Kidney (tissue), 14 donors: ENCODE results near the gene MMS22L. TPM values are rescaled to one million over a fixed set of nuclear protein-coding genes. Genes with fewer than 3 reads are reported as not detected.
A peak's percentile ranks its signal among the peaks of the same experiment; 100 is the strongest.

Experiments
- DNase-seq, 5 donors: peaks; one replicate each; pipeline ENCODE4 v3.0.0-alpha.2; 2013 to 2020
- FAIRE-seq: peaks from 2 replicates; lab custom pipeline; 2012; peaks lifted over from hg19 to GRCh38; lab: Jason Lieb, UNC
- H3K27ac ChIP-seq, 2 donors: one replicate each; pipeline ENCODE4 v1.7.0; 2013; ENCODE audit warnings: low read depth in 2 of 2, low read length in 2 of 2, inconsistent platforms in 1 of 2
- H3K27me3 ChIP-seq: one replicate; pipeline ENCODE4 v1.7.1; 2013; ENCODE audit warnings: low read length, inconsistent platforms; ENCODE audit not compliant: control insufficient read depth, insufficient read depth
- H3K36me3 ChIP-seq, 3 donors: one replicate each; pipeline versions ENCODE4 v1.7.0 to v1.7.1; 2013; ENCODE audit warnings: low read length in 3 of 3, control low read depth in 1 of 3, inconsistent platforms in 1 of 3; ENCODE audit not compliant: insufficient read depth in 3 of 3, control insufficient read depth in 2 of 3
- H3K4me1 ChIP-seq, 3 donors: one replicate each; pipeline versions ENCODE4 v1.7.0 to v1.7.1; 2013; ENCODE audit warnings: low read length in 3 of 3, inconsistent platforms in 1 of 3, low read depth in 1 of 3; ENCODE audit not compliant: control insufficient read depth in 2 of 3, insufficient read depth in 2 of 3
- H3K4me3 ChIP-seq, 3 donors: one replicate each; pipeline versions ENCODE4 v1.7.0 to v1.8.1; 2013; ENCODE audit warnings: low read length in 3 of 3, control low read depth in 1 of 3, inconsistent platforms in 1 of 3
- H3K9ac ChIP-seq, 3 donors: one replicate each; pipeline versions ENCODE4 v1.7.0 to v1.7.1; 2013; ENCODE audit warnings: low read length in 3 of 3, control low read depth in 1 of 3, inconsistent platforms in 1 of 3
- H3K9me3 ChIP-seq, 3 donors: one replicate each; pipeline versions ENCODE4 v1.7.0 to v1.7.1; 2013; ENCODE audit warnings: low read length in 3 of 3, control low read depth in 1 of 3, inconsistent platforms in 1 of 3; ENCODE audit not compliant: control insufficient read depth in 2 of 3, insufficient read depth in 1 of 3
- intact Hi-C: fragments of 100-400 bp; cut with DNase I; formaldehyde crosslinking; loops from one replicate; pipeline ENCODE4 v1.11.1; 2022
- polyA plus RNA-seq: library from polyadenylated mRNA; stranded (reverse); fragments of 350-450 nt; fragmentation: Illumina TruSeq; extraction: RNeasy Lipid Tissue Mini Kit (QIAGEN cat#74804); gene quantifications from one replicate; pipeline ENCODE4 v1.2.3, GENCODE V29; 2014; ENCODE audit warnings: low read depth, low replicate concordance; ENCODE audit not compliant: insufficient read depth
- total RNA-seq: library from RNA; stranded (reverse); fragmentation: NEBNext Ultra II Directional; extraction: Animal tissue kit (Norgen Biotek cat#: 25700); gene quantifications from one replicate; pipeline ENCODE4 v1.2.1, GENCODE V29; 2021
- TF ChIP-seq, protein P1 (sequence below): IDR thresholded peaks from 3 replicates; pipeline ENCODE4 v1.5.1; 2012; ENCODE audit warnings: mild to moderate bottlenecking, moderate library complexity, borderline replicate concordance; ENCODE audit not compliant: insufficient read depth; ENCODE audit errors: extremely low read depth
- donor health status: control.
- donor health status: control.
- donor health status: control.
- donor health status: control.
- donor health status: control.
- donor health status: DM: yes; HTN: yes; CAD: no.
- donor health status: Normal renal cell carcinoma (clear cell type).

The MMS22L gene
- total and polyA plus RNA-seq, 2 donors from 2014 or later = 1.7 to 9.5 TPM

DNA sequence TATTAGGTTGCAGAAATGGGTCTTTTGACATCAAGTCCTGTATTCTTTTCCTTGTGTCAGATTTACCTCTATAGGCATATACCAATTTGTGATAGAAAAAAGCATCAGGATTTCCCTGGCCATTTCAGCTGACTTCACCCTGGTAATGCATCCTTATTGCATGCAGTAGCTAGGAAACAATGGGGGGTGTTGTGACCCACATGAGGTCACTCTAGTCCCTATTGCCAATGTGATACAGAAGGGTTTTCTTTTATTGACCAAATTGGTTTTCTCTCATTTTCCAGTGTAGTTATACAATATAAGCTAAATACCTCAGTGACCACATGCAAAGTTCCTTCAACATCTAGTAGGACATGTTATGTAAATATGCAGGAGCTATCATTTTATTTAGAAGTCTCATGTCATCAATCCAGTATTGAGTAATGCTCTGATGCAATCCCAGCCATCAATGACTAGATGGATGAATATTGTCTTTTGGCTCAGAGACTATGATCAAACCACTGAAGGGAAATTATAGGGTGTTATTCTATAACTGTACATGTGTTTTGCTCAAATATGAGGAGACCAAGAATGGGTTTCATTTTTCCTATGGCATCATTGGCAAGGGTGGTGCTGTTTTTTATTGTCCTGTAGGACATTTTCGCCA, 180.7 kb downstream of the MMS22L start:
- H3K4me1 ChIP-seq = peaks cover 0 to 3% (median 0%) of the 10 kb centered on the region in 3 donors
- no peaks in the 10 kb centered on the region for H3K9me3 ChIP-seq
- intact Hi-C loops = no loop called here
- FAIRE-seq (no peak), DNase-seq (no peak)
- no peak overlapping the region for H3K9ac ChIP-seq
- no peaks in the 10 kb centered on the region for H3K27me3 ChIP-seq
- TF ChIP-seq, protein P1, sequence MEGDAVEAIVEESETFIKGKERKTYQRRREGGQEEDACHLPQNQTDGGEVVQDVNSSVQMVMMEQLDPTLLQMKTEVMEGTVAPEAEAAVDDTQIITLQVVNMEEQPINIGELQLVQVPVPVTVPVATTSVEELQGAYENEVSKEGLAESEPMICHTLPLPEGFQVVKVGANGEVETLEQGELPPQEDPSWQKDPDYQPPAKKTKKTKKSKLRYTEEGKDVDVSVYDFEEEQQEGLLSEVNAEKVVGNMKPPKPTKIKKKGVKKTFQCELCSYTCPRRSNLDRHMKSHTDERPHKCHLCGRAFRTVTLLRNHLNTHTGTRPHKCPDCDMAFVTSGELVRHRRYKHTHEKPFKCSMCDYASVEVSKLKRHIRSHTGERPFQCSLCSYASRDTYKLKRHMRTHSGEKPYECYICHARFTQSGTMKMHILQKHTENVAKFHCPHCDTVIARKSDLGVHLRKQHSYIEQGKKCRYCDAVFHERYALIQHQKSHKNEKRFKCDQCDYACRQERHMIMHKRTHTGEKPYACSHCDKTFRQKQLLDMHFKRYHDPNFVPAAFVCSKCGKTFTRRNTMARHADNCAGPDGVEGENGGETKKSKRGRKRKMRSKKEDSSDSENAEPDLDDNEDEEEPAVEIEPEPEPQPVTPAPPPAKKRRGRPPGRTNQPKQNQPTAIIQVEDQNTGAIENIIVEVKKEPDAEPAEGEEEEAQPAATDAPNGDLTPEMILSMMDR = no peak
- no peak overlapping the region for H3K4me3 ChIP-seq
- no peak overlapping the region for H3K27ac ChIP-seq
- no peaks in the 10 kb centered on the region for H3K36me3 ChIP-seq

DNA sequence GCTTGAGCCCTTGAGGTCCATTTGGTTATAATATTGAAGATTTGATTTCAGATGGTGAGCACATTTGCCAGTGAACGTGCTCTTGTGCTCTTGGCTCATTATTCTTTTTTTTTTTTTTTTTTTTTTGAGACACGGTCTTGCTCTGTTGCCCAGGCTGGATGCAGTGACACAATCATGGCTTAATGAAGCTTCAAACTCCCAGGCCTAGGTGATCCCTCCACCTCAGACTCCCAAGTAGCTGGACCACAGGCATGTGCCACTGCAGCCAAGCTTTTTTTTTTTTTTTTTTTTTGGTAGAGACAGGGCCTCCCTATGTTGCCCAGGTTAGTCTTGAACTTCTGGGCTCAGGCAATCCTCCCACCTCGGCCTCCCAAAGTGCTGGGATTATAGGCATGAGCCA, 182.3 kb downstream of the MMS22L start:
- intact Hi-C loops = no loop called here
- H3K27me3 ChIP-seq = no peaks in the 10 kb centered on the region
- DNase-seq = no peak
- no peaks in the 10 kb centered on the region for H3K9me3 ChIP-seq
- peaks cover 0 to 3% (median 0%) of the 10 kb centered on the region in 3 donors for H3K4me1 ChIP-seq
- H3K9ac ChIP-seq = no peak overlapping the region
- no peak for FAIRE-seq
- TF ChIP-seq, protein P1 = no peak
- H3K36me3 ChIP-seq = no peaks in the 10 kb centered on the region
- no peak overlapping the region for H3K27ac ChIP-seq
- H3K4me3 ChIP-seq = no peak overlapping the region

DNA sequence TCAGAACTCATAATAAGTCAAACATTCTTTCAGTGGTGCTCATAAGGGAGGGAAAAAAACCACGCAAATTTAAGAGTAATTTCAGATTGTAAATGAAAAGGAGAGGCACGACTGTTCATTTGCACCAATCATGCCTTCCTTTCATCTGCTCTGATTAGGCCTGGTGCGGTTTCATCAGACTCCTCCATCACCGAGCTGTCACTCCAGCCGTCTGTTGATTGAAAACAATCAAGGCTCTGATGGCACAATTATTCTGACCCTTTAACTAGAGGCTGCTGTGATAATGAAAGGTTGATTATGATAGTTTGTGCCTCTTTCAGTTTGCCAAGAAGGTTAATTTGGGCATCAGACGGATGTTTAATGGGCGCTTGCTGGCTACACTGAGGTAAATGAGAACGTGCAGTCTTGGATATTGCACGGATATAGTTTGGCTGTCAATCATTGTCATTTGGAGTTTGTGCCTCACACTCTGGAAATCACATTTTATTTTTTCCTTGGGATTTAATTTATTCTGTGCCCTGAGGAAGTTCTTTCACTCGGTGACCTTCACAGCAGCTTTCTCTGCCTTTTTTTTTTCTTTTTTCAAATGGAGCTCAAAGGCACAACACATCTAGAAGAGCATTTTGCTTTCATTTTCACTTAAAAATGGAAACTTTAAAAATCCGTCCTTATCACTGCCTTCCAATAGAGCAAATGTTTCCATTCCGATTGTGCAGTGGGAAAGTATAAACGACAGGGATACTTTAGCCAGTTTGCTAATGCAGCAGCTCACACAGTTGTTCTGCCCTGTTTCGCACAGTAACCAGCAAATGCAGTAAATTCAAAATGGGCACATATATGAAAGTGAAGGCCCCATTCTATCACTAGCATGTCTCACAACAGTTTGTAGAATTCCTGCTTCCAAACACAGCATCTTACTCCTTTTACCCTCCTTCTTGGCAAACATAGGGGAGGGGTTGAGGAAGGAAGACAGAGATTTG, 185.7 kb downstream of the MMS22L start:
- H3K36me3 ChIP-seq = no peaks in the 10 kb centered on the region
- H3K27ac ChIP-seq = no peak overlapping the region
- H3K27me3 ChIP-seq = no peaks in the 10 kb centered on the region
- peak overlapping the region in 2 of 3 donors; percentile 10 to 16 for H3K4me3 ChIP-seq
- TF ChIP-seq, protein P1 = no peak
- intact Hi-C loops = no loop called here
- no peaks in the 10 kb centered on the region for H3K9me3 ChIP-seq
- no peak for FAIRE-seq
- peak overlapping the region in 1 of 3 donors; percentile 4 for H3K9ac ChIP-seq
- H3K4me1 ChIP-seq = peaks cover 0 to 3% (median 0%) of the 10 kb centered on the region in 3 donors
- DNase-seq = no peak
